ENCODE data around the gene TRIM42. TPM values are rescaled to one million over a fixed set of nuclear protein-coding genes. Genes with fewer than 3 reads are reported as not detected.

TRIM42 gene
- total and polyA plus RNA-seq, 7 donors = not detected

DNA sequence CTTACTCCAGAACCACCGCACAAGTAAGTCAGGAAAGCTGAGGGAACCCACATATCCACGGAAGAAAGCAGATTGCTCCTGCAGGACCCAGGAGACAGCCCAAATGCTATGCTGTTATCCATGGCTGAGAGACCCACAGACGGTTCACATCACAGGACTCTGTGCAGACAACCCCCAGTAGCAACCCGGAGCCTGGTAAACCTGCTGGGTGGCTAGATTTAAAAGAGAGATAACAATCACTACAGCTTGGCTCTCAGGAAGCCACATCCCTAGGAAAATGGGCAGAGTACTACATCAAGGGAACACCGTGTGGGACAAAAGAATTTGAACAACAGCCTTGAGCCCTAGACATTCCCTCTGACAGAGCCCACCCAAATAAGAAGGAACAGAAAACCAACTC is 13.8 kb upstream of the TRIM42 start:
- Histone ChIP-seq H3K9me3 (peaks cover 0 to 10% (median 2%) of the 10 kb centered on the region in 4 donors), H3K4me1 (no peaks in the 10 kb centered on the region), H3K27me3 (no peaks in the 10 kb centered on the region), H3K27ac (no peak overlapping the region), H3K36me3 (no peaks in the 10 kb centered on the region), H3K4me3 (no peak overlapping the region)
- no peak for TF ChIP-seq POLR2AphosphoS5 (IDR thresholded peaks at IDR 0.05)
- no peak for TF ChIP-seq POLR2A (IDR thresholded peaks at IDR 0.05)
- TF ChIP-seq EP300 (IDR thresholded peaks at IDR 0.05) = no peak
- TF ChIP-seq, protein P1, sequence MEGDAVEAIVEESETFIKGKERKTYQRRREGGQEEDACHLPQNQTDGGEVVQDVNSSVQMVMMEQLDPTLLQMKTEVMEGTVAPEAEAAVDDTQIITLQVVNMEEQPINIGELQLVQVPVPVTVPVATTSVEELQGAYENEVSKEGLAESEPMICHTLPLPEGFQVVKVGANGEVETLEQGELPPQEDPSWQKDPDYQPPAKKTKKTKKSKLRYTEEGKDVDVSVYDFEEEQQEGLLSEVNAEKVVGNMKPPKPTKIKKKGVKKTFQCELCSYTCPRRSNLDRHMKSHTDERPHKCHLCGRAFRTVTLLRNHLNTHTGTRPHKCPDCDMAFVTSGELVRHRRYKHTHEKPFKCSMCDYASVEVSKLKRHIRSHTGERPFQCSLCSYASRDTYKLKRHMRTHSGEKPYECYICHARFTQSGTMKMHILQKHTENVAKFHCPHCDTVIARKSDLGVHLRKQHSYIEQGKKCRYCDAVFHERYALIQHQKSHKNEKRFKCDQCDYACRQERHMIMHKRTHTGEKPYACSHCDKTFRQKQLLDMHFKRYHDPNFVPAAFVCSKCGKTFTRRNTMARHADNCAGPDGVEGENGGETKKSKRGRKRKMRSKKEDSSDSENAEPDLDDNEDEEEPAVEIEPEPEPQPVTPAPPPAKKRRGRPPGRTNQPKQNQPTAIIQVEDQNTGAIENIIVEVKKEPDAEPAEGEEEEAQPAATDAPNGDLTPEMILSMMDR (IDR thresholded peaks at IDR 0.05) = no peak
- no peak for DNase-seq
- intact Hi-C loops (cut with DNase I) = no loop called here
- 56 to 63% methylated on average over 5 of the region's 5 CpGs for WGBS, 2 donors

DNA sequence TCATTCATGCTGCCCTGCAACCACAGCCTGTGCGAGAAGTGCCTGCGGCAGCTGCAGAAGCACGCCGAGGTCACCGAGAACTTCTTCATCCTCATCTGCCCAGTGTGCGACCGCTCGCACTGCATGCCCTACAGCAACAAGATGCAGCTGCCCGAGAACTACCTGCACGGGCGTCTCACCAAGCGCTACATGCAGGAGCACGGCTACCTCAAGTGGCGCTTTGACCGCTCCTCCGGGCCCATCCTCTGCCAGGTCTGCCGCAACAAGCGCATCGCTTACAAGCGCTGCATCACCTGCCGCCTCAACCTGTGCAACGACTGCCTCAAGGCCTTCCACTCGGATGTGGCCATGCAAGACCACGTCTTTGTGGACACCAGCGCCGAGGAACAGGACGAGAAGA is 4.7 kb downstream of the TRIM42 start:
- WGBS, 2 donors = 95 to 96% methylated on average over 27 of the region's 27 CpGs
- no peak overlapping the region for H3K27ac ChIP-seq
- H3K4me3 ChIP-seq = no peak overlapping the region
- intact Hi-C loops (cut with DNase I) = no loop called here
- no peaks in the 10 kb centered on the region for H3K9me3 ChIP-seq
- H3K36me3 ChIP-seq = no peaks in the 10 kb centered on the region
- no peaks in the 10 kb centered on the region for H3K27me3 ChIP-seq
- no peaks in the 10 kb centered on the region for H3K4me1 ChIP-seq
- no peak for DNase-seq
- TF ChIP-seq EP300 (IDR thresholded peaks at IDR 0.05) = no peak
- TF ChIP-seq, protein P1 (IDR thresholded peaks at IDR 0.05) = no peak
- no peak for TF ChIP-seq POLR2AphosphoS5 (IDR thresholded peaks at IDR 0.05)
- TF ChIP-seq POLR2A (IDR thresholded peaks at IDR 0.05) = no peak

DNA sequence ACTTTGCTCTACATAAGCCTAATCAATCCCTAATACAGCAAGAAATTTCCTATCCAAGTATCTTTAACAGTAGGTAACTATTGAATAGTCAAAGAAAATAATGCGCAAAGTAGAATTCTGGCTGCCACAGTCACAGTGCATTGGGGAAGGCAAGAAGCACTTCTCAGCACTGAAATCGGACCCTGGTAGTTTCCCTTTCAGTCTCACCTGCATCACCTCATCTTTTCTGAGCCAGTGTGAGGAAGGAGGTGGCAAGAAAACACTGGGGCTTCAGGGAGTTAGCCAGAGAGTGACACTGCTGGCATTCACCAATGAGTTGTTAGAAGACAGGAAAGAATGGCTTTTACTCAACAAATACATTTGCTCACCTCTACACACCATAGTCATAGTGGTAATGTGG is 8.3 kb downstream of the TRIM42 start:
- no peak overlapping the region for H3K27ac ChIP-seq
- TF ChIP-seq POLR2AphosphoS5 (IDR thresholded peaks at IDR 0.05) = no peak
- TF ChIP-seq, protein P1 (IDR thresholded peaks at IDR 0.05) = no peak
- no peak for TF ChIP-seq EP300 (IDR thresholded peaks at IDR 0.05)
- TF ChIP-seq POLR2A (IDR thresholded peaks at IDR 0.05) = no peak
- no peak for DNase-seq
- intact Hi-C loops (cut with DNase I) = no loop called here
- no peaks in the 10 kb centered on the region for H3K4me1 ChIP-seq
- H3K4me3 ChIP-seq = no peak overlapping the region
- WGBS, 2 donors = 72 to 80% methylated on average over 2 of the region's 2 CpGs
- H3K9me3 ChIP-seq = no peaks in the 10 kb centered on the region
- no peaks in the 10 kb centered on the region for H3K27me3 ChIP-seq
- no peaks in the 10 kb centered on the region for H3K36me3 ChIP-seq

DNA sequence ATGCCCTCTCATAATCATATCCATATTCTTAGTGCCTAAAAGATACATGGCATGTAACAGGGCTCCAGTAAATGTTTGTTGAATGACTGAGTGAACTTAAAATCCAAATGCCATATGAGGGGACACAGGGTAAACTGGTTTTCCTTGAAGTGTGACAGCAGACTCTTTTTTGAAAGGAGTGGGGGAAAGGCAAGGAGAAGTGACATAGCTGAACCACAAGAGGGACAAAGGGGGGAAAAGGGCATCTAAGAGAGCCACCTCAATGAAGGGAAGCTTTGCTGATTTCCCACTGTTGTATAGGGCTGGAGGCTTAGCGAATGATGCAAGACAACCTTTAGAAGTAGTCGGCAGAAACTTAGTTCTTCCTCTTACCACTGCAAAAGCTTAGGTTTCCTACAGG is 9.1 kb downstream of the TRIM42 start:
- Histone ChIP-seq H3K4me1 (no peaks in the 10 kb centered on the region), H3K4me3 (no peak overlapping the region), H3K27ac (no peak overlapping the region), H3K9me3 (no peaks in the 10 kb centered on the region), H3K36me3 (no peaks in the 10 kb centered on the region), H3K27me3 (no peaks in the 10 kb centered on the region)
- DNase-seq = no peak
- TF ChIP-seq POLR2AphosphoS5 (IDR thresholded peaks at IDR 0.05) (no peak), EP300 (IDR thresholded peaks at IDR 0.05) (no peak), POLR2A (IDR thresholded peaks at IDR 0.05) (no peak)
- TF ChIP-seq, protein P1 (IDR thresholded peaks at IDR 0.05) = no peak
- whole genome bisulfite sequencing, 2 donors = 94 to 95% methylated on average over 2 of the region's 2 CpGs
- intact Hi-C loops (cut with DNase I) = no loop called here

DNA sequence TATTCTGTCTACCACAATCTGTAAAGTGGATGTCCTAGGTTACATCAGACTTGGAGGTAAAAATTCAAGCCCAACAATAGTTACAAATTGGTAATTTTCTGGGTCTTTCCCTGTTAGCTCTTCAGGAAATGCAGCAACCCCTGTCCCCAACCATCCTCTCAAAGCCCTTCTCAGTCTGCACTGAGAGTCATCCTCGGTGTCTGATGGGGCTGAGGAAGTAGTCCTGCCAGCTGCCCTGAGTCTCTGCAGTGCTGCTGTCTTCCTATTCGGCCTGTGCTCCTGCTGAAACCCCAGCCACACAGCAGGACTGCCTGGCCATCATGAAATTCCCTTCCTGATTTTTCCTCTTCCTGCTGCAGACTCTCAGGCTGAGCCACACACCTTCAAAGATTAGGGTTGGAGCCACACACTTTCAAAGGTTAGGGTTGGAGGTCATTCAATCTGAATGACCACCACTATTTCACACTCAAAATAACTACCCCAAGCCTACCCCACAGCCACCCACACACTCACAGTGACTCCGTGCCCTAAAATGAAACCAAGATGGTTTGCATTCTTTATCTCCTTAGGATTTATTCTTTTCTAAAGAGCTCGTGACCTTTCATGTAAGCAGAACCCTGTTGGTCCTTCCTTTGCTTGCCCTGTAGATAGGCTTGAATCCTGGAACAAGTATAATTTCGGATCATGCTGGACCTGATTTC is 17.6 kb downstream of the TRIM42 start:
- intact Hi-C loops (cut with DNase I) = no loop called here
- WGBS, 2 donors = 55 to 65% methylated on average over 5 of the region's 5 CpGs
- TF ChIP-seq, protein P1 (IDR thresholded peaks at IDR 0.05) = no peak
- TF ChIP-seq EP300 (IDR thresholded peaks at IDR 0.05) (no peak), POLR2AphosphoS5 (IDR thresholded peaks at IDR 0.05) (no peak), POLR2A (IDR thresholded peaks at IDR 0.05) (no peak)

More for the DNA sequence above, 17.6 kb downstream of the TRIM42 start:
- H3K27ac ChIP-seq = no peak overlapping the region
- H3K9me3 ChIP-seq = no peaks in the 10 kb centered on the region
- no peak for DNase-seq
- H3K36me3 ChIP-seq = no peaks in the 10 kb centered on the region
- H3K27me3 ChIP-seq = no peaks in the 10 kb centered on the region
- peaks cover 0 to 5% (median 2%) of the 10 kb centered on the region in 4 donors for H3K4me1 ChIP-seq
- no peak overlapping the region for H3K4me3 ChIP-seq

Measured in sigmoid colon (tissue), 7 donors.